Inferior parietal cortex (tissue), 1 donor: ENCODE results near the gene COX6A2.

Source experiments
- DNase-seq: peaks from one replicate; pipeline ENCODE4 v3.0.0-alpha.2; 2016; ENCODE audit errors: extremely low spot score

The COX6A2 gene

GRCh38 chr16:31410082-31410481, 18.1 kb downstream of the COX6A2 start:
- no peak for DNase-seq

- no peak for DNase-seq
Observed at GRCh38 chr16:31409433-31409832, 18.7 kb downstream of the COX6A2 start.

DNA sequence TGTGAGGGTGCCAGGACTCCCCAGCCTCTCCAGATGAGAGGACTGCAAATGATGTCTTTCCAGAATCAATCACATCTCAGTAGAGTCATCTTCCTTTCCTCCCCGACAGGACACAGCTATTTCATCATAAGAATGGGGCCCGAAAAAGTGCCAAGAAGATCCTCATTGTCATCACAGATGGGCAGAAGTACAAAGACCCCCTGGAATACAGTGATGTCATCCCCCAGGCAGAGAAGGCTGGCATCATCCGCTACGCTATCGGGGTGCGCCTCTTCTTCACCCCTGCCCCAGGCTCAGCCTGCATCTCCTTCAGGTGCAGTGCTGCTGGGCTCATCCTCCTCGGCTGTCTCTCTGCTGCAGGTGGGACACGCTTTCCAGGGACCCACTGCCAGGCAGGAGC, 20.8 kb downstream of the COX6A2 start:
- no peak for DNase-seq

- DNase-seq = no peak
Observed at GRCh38 chr16:31404353-31405064, 23.7 kb downstream of the COX6A2 start.

GRCh38 chr16:31403590-31404352, 24.4 kb downstream of the COX6A2 start:
- DNase-seq = no peak

DNA sequence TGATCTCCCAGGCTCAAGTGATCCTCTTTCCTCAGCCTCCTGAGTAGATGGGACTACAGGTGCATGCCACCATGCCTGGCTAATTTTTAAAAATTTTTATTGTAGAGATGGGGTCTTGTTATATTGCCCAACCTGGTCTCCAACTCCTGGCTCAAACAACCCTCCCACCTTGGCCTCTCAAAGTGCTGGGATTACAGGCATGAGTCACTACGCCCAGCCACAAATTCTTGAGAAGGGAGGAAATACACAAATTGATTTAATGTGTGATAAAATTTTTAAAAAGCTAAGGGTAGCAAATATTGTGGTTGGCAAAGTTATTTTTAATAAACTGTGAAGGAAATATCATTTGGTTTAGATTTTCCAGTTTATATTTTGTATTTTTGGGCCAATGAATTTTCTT, 25.5 kb downstream of the COX6A2 start:
- DNase-seq = no peak

DNA sequence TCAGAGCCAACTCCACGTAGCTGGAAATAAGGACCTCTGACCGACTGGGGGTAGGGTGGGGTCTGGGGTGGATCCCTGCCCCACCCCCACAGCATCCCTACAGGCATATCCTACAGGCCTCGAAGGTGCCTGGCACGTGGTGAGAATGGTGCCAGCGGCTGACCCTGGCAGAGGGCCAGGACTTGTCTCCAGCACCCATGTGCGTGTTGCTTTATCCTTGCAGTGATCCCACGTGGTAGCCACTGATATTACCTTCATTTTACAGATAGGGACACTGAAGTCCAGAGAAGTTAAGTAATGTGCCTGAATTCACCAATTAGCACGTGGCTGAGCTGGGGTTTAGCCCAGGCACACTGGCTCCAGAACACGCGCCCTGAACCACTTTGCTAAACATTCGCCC, 26.7 kb downstream of the COX6A2 start:
- DNase-seq = no peak

- DNase-seq = no peak
Observed at GRCh38 chr16:31400191-31400590, 28.0 kb downstream of the COX6A2 start.

DNA sequence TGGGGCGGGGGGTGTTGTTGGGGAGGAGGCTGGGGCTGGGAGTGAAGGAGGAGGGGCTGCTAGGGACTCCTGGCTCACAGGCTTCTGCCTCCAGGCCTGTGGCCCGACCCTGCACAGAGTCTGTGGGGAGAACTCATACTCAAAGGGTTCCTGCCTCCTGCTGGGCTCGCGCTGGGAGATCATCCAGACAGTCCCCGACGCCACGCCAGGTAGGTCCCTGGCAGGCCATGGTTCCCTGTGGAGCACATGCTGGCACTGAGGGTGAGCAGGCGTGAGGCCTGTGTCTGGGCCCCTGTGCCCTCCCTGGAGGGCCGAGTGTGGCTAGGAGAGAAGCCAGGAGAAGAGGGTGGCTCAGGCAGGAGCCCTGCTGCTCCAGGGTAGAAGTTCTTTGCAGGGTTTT, 30.5 kb downstream of the COX6A2 start:
- no peak for DNase-seq

GRCh38 chr16:31397096-31397660, 31.0 kb downstream of the COX6A2 start:
- no peak for DNase-seq

- DNase-seq = no peak
Observed at GRCh38 chr16:31395647-31396046, 32.5 kb downstream of the COX6A2 start.

- no peak for DNase-seq
Observed at GRCh38 chr16:31393056-31393455, 35.1 kb downstream of the COX6A2 start, which contains the start of gene ITGAD. ITGAD (plus strand) TSS chr16:31393335; CDS start chr16:31393361, 26 bp downstream.

- no peak for DNase-seq
Observed at GRCh38 chr16:31390504-31391041, 37.6 kb downstream of the COX6A2 start.

DNA sequence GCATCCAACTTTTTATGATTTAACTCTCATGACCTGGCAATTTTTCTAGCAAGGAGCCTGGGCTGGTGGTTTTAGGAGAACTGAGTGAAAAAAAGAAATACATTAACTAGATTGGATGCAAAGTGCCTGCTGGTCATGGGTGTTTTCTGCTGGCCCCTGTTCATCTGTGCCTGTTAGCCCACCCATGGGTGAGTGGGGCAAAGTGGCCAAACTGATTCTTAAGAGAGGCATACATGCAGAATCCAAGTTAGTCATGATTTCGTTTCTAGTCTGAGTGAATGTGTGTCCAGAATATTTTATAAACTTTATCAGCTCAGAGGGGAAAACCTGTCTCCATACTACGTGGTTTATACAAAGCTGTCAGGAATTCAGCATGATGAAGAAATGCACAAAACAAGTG, 39.6 kb downstream of the COX6A2 start:
- no peak for DNase-seq

- peak; percentile 36 for DNase-seq
Observed at GRCh38 chr16:31386157-31386984, 41.8 kb downstream of the COX6A2 start.

- no peak for DNase-seq
Observed at GRCh38 chr16:31385680-31386079, 42.5 kb downstream of the COX6A2 start.

DNA sequence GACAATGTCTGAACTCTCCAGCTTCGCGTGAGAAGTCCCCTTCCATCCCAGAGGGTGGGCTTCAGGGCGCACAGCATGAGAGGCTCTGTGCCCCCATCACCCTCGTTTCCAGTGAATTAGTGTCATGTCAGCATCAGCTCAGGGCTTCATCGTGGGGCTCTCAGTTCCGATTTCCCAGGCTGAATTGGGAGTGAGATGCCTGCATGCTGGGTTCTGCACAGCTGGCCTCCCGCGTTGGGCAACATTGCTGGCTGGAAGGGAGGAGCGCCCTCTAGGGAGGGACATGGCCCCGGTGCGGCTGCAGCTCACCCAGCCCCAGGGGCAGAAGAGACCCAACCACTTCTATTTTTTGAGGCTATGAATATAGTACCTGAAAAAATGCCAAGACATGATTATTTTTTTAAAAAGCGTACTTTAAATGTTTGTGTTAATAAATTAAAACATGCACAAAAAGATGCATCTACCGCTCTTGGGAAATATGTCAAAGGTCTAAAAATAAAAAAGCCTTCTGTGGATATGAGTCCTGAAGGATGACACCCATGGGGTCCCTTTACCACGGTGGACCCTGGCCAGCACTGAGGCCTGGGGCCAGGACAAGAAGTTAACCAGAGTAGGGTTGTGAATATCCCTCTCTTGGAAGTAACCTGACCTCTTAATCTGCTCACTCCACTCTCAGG, 45.5 kb downstream of the COX6A2 start:
- DNase-seq = no peak

- no peak for DNase-seq
Observed at GRCh38 chr16:31380201-31380600, 48.0 kb downstream of the COX6A2 start.
